K562 (cell line): ENCODE results near the gene KCNN4. TPM values are rescaled to one million over a fixed set of nuclear protein-coding genes. Genes with fewer than 3 reads are reported as not detected.

Source experiments
- ATAC-seq: fragments of 200-7000 bp; cut with Tn5 transposase; 3 replicates; pipeline ENCODE4 v1.9.1; 2020; ENCODE audit warnings: moderate library complexity
- BruUV-seq: library from RNA; stranded (reverse); fragments of 400-500 nt; replicated peaks from 2 replicates; lab custom pipeline; 2021; lab: Mats Ljungman, UMichigan
- CTCF ChIA-PET: fragments of 300-600 bp; formaldehyde crosslinking; extraction: SDS; loops from one replicate; lab custom pipeline; 2021; ENCODE audit warnings: low intra/inter-chr PET ratio; lab: Yijun Ruan, JAX
- POLR2A ChIA-PET: fragments of 300-600, 350-650 bp; sonication (Branson Sonifier 250); formaldehyde crosslinking; extraction: SDS; loops from one replicate; lab custom pipeline; 2021; ENCODE audit warnings: antibody characterized with exemption, inconsistent platforms; lab: Yijun Ruan, JAX
- DNase-seq, 4 experiments: peaks; one replicate each; pipeline versions ENCODE4 v3.0.0 to v3.0.0-alpha.2; 2011 to 2018; ENCODE audit warnings: low spot score in 3 of 4, mixed read lengths in 3 of 4; ENCODE audit errors: extremely low read depth in 1 of 4
- FAIRE-seq: peaks from 2 replicates; lab custom pipeline; 2011; peaks lifted over from hg19 to GRCh38; lab: Jason Lieb, UNC
- H2AFZ ChIP-seq: 2 replicates; pipeline ENCODE4 v1.6.0; 2011; ENCODE audit warnings: low read depth, low read length, control low read depth, inconsistent platforms
- H3K27ac ChIP-seq: fragments of 200-600 bp; 3 replicates; pipeline ENCODE4 v1.8.0; 2011; ENCODE audit warnings: low read depth, mild to moderate bottlenecking, control low read depth, inconsistent platforms, low read length, moderate library complexity, mixed read lengths; ENCODE audit errors: extremely low read depth
- H3K27me3 ChIP-seq, 2 experiments: fragments of 300-600 bp in 1 of 2; 2 replicates in 1 of 2; 3 replicates in 1 of 2; pipeline versions ENCODE4 v1.6.0 to v1.8.0; 2011; ENCODE audit warnings: inconsistent platforms in 2 of 2, low read length in 2 of 2, mild to moderate bottlenecking in 1 of 2, mixed read lengths in 1 of 2, moderate library complexity in 1 of 2; ENCODE audit not compliant: control insufficient read depth in 2 of 2, insufficient read depth in 2 of 2
- H3K36me3 ChIP-seq: fragments of 300-600 bp; 3 replicates; pipeline ENCODE4 v1.8.0; 2011; ENCODE audit warnings: mild to moderate bottlenecking, low read length, inconsistent platforms; ENCODE audit not compliant: control insufficient read depth, insufficient read depth
- H3K4me1 ChIP-seq, 2 experiments: fragments of 200-600 bp in 1 of 2; replicated peaks in 1 of 2; 2 replicates in 1 of 2; 3 replicates in 1 of 2; pipeline versions ENCODE4 v1.5.1 to v1.8.0; 2011; ENCODE audit warnings: inconsistent platforms in 2 of 2, low read length in 2 of 2, mild to moderate bottlenecking in 1 of 2, mixed read lengths in 1 of 2, moderate library complexity in 1 of 2; ENCODE audit not compliant: control insufficient read depth in 2 of 2, insufficient read depth in 2 of 2
- H3K4me2 ChIP-seq: 2 replicates; pipeline ENCODE4 v1.6.1; 2011; ENCODE audit warnings: low read length, control low read depth, inconsistent platforms, mixed read lengths; ENCODE audit not compliant: insufficient read depth
- H3K4me3 ChIP-seq: fragments of 200-600 bp; sonication (generic), shearing (Covaris generic); 2 replicates; pipeline ENCODE4 v1.5.1; 2016; ENCODE audit warnings: control low read depth, inconsistent platforms
- H3K79me2 ChIP-seq: fragments of 200-600 bp; 3 replicates; pipeline ENCODE4 v1.8.0; 2011; ENCODE audit warnings: low read length, inconsistent platforms; ENCODE audit not compliant: control insufficient read depth, insufficient read depth
- H3K9ac ChIP-seq, 2 experiments: 2 replicates each; pipeline versions ENCODE4 v1.6.0 to v1.6.1; 2011; ENCODE audit warnings: low read depth in 2 of 2, low read length in 2 of 2, control low read depth in 1 of 2, inconsistent platforms in 1 of 2, mild to moderate bottlenecking in 1 of 2, mixed read lengths in 1 of 2; ENCODE audit not compliant: insufficient read depth in 1 of 2
- H3K9me1 ChIP-seq: one replicate; pipeline ENCODE4 v1.6.0; 2011; ENCODE audit warnings: inconsistent platforms, mild to moderate bottlenecking, low read length, moderate library complexity; ENCODE audit not compliant: control insufficient read depth, insufficient read depth
- H3K9me3 ChIP-seq: replicated peaks from 2 replicates; pipeline ENCODE4 v1.5.1; 2011; ENCODE audit warnings: low read depth, low read length, inconsistent platforms; ENCODE audit not compliant: control insufficient read depth, insufficient read depth
- H4K20me1 ChIP-seq: replicated peaks from 2 replicates; pipeline ENCODE4 v1.6.1; 2011; ENCODE audit warnings: low read length, inconsistent platforms, mixed read lengths; ENCODE audit not compliant: control insufficient read depth, insufficient read depth
- BCOR ChIP-seq: fragments of 450-650 bp; IDR thresholded peaks from 2 replicates; pipeline ENCODE4 v1.6.1; 2016
- CBX1 ChIP-seq: sonication (generic); IDR thresholded peaks from 2 replicates; pipeline ENCODE4 v1.6.1; 2016; ENCODE audit warnings: antibody characterized with exemption, low read depth, mild to moderate bottlenecking
- DPF2 ChIP-seq: fragments of 450-650 bp; IDR thresholded peaks from 2 replicates; pipeline ENCODE4 v1.6.1; 2016
- GATA2 ChIP-seq: sonication (generic); formaldehyde crosslinking; IDR thresholded peaks from 2 replicates; pipeline ENCODE4 v1.4.0; 2020; ENCODE audit warnings: mild to moderate bottlenecking, missing genetic modification reagents
- MBD1 ChIP-seq: fragments of 250-450 bp; sonication (Bioruptor Pico); IDR thresholded peaks from 2 replicates; pipeline ENCODE4 v1.8.0; 2022; ENCODE audit warnings: inconsistent platforms
- MTA2 ChIP-seq: fragments of 450-650 bp; IDR thresholded peaks from 2 replicates; pipeline ENCODE4 v1.6.1; 2016; ENCODE audit warnings: low read depth
- RREB1 ChIP-seq: fragments of 250-450 bp; sonication (Bioruptor Pico); IDR thresholded peaks from 2 replicates; pipeline ENCODE4 v1.4.0; 2020
- TRIM28 ChIP-seq: fragments of 450-650 bp; IDR thresholded peaks from 2 replicates; pipeline ENCODE4 v1.6.1; 2017
- YY1 ChIP-seq, 3 experiments: IDR thresholded peaks; 2 replicates each; pipeline ENCODE4 v1.6.1; 2011; ENCODE audit warnings: low read length in 2 of 3, mild to moderate bottlenecking in 2 of 3, moderate library complexity in 2 of 3, borderline replicate concordance in 1 of 3, control low read depth in 1 of 3, low read depth in 1 of 3; ENCODE audit not compliant: insufficient read depth in 3 of 3, insufficient replicate concordance in 2 of 3, control insufficient read depth in 1 of 3, insufficient read length in 1 of 3; ENCODE audit errors: extremely low read depth in 1 of 3
- ZNF121 ChIP-seq: sonication (generic); formaldehyde crosslinking; conservative IDR thresholded peaks from 2 replicates; pipeline ENCODE4 v1.8.0; 2022; ENCODE audit warnings: missing genetic modification reagents
- ZNF263 ChIP-seq: sonication (generic); formaldehyde crosslinking; IDR thresholded peaks from 2 replicates; pipeline ENCODE4 v1.8.0; 2022; ENCODE audit warnings: mild to moderate bottlenecking, missing genetic modification reagents, borderline replicate concordance
- ZNF668 ChIP-seq: fragments of 250-450 bp; sonication (Bioruptor Pico); IDR thresholded peaks from 2 replicates; pipeline ENCODE4 v1.8.0; 2022; ENCODE audit warnings: mild to moderate bottlenecking, inconsistent platforms
- WGBS: fragments of 100-300 bp; shearing (Covaris generic); methylation state at CpG from one replicate; pipeline ENCODE4 v1.1.6; 2016; ENCODE audit warnings: low coverage, mixed read lengths; ENCODE audit not compliant: insufficient coverage; ENCODE audit errors: missing lambda C conversion rate; 5-methylcytosine and 5-hydroxymethylcytosine counted together
- in situ Hi-C: fragments of 300-500 bp; cut with MboI; formaldehyde crosslinking; loops from 4 replicates; pipeline ENCODE4 v1.15.0; 2018; ENCODE audit warnings: inconsistent platforms, mixed read lengths
- intact Hi-C: fragments of 100-400 bp; cut with micrococcal nuclease; formaldehyde crosslinking; loops from 2 replicates; pipeline ENCODE4 v1.14.2; 2022
- polyA plus RNA-seq, 8 experiments: library from polyadenylated mRNA; depleted of rRNA in 4 of 8; stranded (reverse) in 5 of 8; unstranded in 3 of 8; fragments of >200 nt; fragmentation: Nextera tagmentation in 2 of 8; fragmentation: Illumina TruSeq in 1 of 8; extraction: Ambion mirVana in 2 of 8; extraction: Trizol in 1 of 8; gene quantifications; 2 replicates each; pipeline versions ENCODE4 v1.2.1 to v1.2.3, GENCODE V29; 2011 to 2014; ENCODE audit warnings: inconsistent platforms in 1 of 8, missing spikeins in 1 of 8
- total RNA-seq, 7 experiments: library from RNA; depleted of rRNA in 6 of 7; stranded (reverse); fragments of >200 nt in 6 of 7; fragmentation: Illumina TruSeq in 2 of 7; extraction: Trizol in 2 of 7; gene quantifications; 2 replicates each; pipeline versions ENCODE4 v1.2.1 to v1.2.3, GENCODE V29; 2011 to 2021; ENCODE audit warnings: low replicate concordance in 1 of 7

The KCNN4 gene
- total and polyA plus RNA-seq, 9 of the 15 experiments (the other 6 are each of a cell fraction or from before 2014, with no cell fraction given) = 0.53 to 37.7 (median 25.9) TPM

DNA sequence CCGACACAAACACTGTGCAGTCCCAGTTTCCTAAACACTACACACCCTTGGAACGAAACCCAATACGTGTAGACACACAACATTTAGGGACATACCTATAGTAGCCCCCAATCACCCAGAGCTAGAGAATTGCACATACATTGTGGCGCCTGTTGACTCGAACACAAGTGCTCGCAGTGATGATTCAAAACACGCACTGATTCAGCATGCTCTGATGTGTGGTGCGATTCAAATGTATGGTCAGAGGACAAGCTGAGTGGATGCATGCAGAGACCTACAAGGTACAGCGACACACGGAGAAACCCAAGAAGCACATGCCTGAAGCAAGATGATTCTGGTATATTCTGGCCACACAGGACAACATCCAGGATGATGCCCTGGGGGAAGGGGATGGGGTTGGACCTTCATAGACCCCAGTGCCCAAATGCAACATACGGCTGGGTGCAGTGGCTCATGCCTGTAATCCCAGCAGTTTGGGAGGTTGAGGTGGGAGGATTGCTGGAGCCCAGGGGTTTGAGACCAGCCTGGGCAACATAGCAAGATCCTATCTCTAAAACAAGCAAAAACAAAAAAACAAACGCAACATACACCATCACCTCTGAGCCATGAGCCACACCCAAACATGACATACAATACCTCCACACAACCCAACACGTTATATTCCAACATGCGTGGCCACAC is 997 bp upstream of the KCNN4 start:
- TF ChIP-seq ZNF668 (CRISPR knock-in tag) (no peak), MTA2 (0 out of 2 replicates have a peak, but pooled peaks have one; percentile 18), BCOR (peak; percentile 84), CBX1 (peak; percentile 44; the same call in 1 of the 2 replicates), ZNF121 (peak; percentile 79), RREB1 (CRISPR knock-in tag) (no peak), MBD1 (0 out of 2 replicates have a peak, but pooled peaks have one; percentile 28), GATA2 (CRISPR knock-in tag) (0 out of 2 replicates have a peak, but pooled peaks have one; percentile 21), DPF2 (peak; percentile 29; the same call in 1 of the 2 replicates), ZNF263 (CRISPR knock-in tag) (no peak), TRIM28 (no peak), YY1 (IDR thresholded peaks at IDR 0.05; ENCODE audit: borderline replicate concordance in 1 of 3, control insufficient read depth in 1 of 3, extremely low read depth in 1 of 3, insufficient read depth in 3 of 3, insufficient read length in 1 of 3, insufficient replicate concordance in 2 of 3, low read depth in 1 of 3, low read length in 2 of 3) (no peak)
- Histone ChIP-seq H3K4me2 (peak overlapping the region; percentile 72), H3K9ac (peak overlapping the region in 1 of 2 experiments; percentile 65; a peak in 2 of 4 replicates), H2AFZ (peak overlapping the region; percentile 85), H3K9me3 (no peaks in the 10 kb centered on the region), H3K36me3 (no peaks in the 10 kb centered on the region), H3K4me3 (no peak overlapping the region), H3K9me1 (no peaks in the 10 kb centered on the region), H3K79me2 (peaks cover 53% of the 10 kb centered on the region), H3K4me1 (peaks cover 70 to 83% of the 10 kb centered on the region in 2 experiments), H3K27me3 (no peaks in the 10 kb centered on the region), H3K27ac (peak overlapping the region; percentile 83), H4K20me1 (no peaks in the 10 kb centered on the region)
- WGBS = 81% methylated on average over 14 of the region's 14 CpGs
- ChIA-PET CTCF (no interaction called here), POLR2A (interaction anchor here (0.5 to 1.3 kb wide), 2 partner anchors 11 to 18 kb away, joined by 3 read pairs; no protein-coding TSS in a partner anchor)
- in situ Hi-C loops (loop anchor here (5.0 kb wide), 1 partner anchor 34 kb away; no protein-coding TSS in a partner anchor), intact Hi-C loops (no loop called here)
- no TSS peak for BruUV-seq
- ATAC-seq (no peak), DNase-seq (no peak), FAIRE-seq (peak; percentile 61)
